Measurements from ENCODE around the gene FAAP20.

DNA sequence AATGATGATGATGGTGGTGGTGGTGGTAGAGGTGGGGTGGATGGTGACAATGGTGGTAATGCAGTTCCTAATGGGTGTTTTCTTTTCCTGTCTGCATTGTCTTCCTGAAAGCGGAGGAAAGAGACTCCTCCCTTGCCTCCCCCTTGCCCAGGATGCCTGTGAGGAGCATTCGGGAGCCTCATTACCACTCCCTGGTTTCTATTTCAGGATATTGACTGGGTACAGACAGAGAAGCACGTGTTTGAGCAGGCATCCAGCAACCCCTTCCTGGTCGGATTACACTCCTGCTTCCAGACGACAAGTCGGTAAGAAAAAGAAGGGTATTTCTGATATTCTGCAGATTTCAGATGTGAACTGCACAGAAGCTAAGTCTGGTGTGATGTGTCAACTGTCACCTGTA lies 38.8 kb downstream of the FAAP20 start:
- TF ChIP-seq, protein P1, sequence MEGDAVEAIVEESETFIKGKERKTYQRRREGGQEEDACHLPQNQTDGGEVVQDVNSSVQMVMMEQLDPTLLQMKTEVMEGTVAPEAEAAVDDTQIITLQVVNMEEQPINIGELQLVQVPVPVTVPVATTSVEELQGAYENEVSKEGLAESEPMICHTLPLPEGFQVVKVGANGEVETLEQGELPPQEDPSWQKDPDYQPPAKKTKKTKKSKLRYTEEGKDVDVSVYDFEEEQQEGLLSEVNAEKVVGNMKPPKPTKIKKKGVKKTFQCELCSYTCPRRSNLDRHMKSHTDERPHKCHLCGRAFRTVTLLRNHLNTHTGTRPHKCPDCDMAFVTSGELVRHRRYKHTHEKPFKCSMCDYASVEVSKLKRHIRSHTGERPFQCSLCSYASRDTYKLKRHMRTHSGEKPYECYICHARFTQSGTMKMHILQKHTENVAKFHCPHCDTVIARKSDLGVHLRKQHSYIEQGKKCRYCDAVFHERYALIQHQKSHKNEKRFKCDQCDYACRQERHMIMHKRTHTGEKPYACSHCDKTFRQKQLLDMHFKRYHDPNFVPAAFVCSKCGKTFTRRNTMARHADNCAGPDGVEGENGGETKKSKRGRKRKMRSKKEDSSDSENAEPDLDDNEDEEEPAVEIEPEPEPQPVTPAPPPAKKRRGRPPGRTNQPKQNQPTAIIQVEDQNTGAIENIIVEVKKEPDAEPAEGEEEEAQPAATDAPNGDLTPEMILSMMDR (IDR thresholded peaks at IDR 0.05), result no peak
- TF ChIP-seq POLR2AphosphoS5 (IDR thresholded peaks at IDR 0.05) (no peak), EP300 (IDR thresholded peaks at IDR 0.05) (no peak), POLR2A (IDR thresholded peaks at IDR 0.05) (no peak)

All from sigmoid colon (tissue), 4 donors.